Measurements from ENCODE around the gene FBN2.

Gene FBN2

GRCh38 chr5:128258372-128258771 lies 279.7 kb downstream of the FBN2 start:
- TF ChIP-seq, protein P1, sequence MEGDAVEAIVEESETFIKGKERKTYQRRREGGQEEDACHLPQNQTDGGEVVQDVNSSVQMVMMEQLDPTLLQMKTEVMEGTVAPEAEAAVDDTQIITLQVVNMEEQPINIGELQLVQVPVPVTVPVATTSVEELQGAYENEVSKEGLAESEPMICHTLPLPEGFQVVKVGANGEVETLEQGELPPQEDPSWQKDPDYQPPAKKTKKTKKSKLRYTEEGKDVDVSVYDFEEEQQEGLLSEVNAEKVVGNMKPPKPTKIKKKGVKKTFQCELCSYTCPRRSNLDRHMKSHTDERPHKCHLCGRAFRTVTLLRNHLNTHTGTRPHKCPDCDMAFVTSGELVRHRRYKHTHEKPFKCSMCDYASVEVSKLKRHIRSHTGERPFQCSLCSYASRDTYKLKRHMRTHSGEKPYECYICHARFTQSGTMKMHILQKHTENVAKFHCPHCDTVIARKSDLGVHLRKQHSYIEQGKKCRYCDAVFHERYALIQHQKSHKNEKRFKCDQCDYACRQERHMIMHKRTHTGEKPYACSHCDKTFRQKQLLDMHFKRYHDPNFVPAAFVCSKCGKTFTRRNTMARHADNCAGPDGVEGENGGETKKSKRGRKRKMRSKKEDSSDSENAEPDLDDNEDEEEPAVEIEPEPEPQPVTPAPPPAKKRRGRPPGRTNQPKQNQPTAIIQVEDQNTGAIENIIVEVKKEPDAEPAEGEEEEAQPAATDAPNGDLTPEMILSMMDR (IDR thresholded peaks at IDR 0.05; ENCODE audit: low read length, missing control alignments): no peak
- H3K4me3 ChIP-seq (replicated peaks; ENCODE audit: low read depth, low read length): no peak overlapping the region
- no peak for DNase-seq (ENCODE audit: low read depth)

- H3K4me3 ChIP-seq (replicated peaks; ENCODE audit: low read depth, low read length): no peak overlapping the region
- TF ChIP-seq, protein P1 (IDR thresholded peaks at IDR 0.05; ENCODE audit: low read length, missing control alignments): no peak
Observed at GRCh38 chr5:128257076-128257475, 281.0 kb downstream of the FBN2 start.

GRCh38 chr5:128254789-128255188 lies 283.3 kb downstream of the FBN2 start:
- TF ChIP-seq, protein P1 (IDR thresholded peaks at IDR 0.05; ENCODE audit: low read length, missing control alignments): no peak
- H3K4me3 ChIP-seq (replicated peaks; ENCODE audit: low read depth, low read length): no peak overlapping the region
- peak; percentile 56 for DNase-seq (ENCODE audit: low read depth)

More at GRCh38 chr5:128257076-128257475, 281.0 kb downstream of the FBN2 start:
- DNase-seq (ENCODE audit: low read depth): no peak

DNA sequence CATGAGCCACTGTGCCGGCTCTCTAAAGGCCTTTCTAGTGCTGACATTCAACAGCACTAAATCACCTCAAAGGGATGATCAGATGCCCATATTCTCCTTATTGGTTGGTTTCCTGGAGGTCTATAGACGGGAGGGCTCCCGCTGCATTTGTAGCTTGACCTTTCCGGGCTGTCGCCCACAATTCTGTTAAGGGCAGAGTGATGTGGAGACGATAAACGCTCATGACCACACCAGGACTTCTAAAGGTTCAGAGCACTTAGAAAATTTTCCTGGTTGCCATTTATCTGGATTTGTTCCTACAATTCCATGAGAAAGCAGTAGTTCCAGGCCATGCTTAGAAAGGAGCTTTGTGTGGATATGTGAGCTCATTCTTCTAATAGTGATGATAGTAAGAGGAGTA lies 284.2 kb downstream of the FBN2 start:
- TF ChIP-seq, protein P1 (IDR thresholded peaks at IDR 0.05; ENCODE audit: low read length, missing control alignments): no peak
- DNase-seq (ENCODE audit: low read depth): no peak
- no peak overlapping the region for H3K4me3 ChIP-seq (replicated peaks; ENCODE audit: low read depth, low read length)

DNA sequence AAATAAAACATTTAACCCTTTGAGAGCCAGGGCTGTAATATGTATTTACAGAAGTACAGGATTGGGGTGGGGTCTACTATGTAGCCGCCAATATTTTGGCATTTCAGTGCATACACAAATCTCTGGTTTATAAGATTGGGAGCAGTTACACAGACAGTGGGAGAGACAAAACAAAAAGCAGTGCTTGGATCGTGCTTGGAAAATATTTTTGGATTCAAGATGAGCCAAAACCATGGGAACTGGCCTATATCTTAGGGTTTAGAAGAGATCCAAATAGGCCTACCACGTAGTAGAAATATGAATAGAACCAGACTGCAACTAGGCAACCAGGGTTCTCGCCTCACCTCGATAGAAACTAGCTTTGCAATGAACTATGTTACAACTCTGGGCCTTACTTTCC lies 284.9 kb downstream of the FBN2 start:
- TF ChIP-seq, protein P1 (IDR thresholded peaks at IDR 0.05; ENCODE audit: low read length, missing control alignments): no peak
- DNase-seq (ENCODE audit: low read depth): no peak
- no peak overlapping the region for H3K4me3 ChIP-seq (replicated peaks; ENCODE audit: low read depth, low read length)

DNA sequence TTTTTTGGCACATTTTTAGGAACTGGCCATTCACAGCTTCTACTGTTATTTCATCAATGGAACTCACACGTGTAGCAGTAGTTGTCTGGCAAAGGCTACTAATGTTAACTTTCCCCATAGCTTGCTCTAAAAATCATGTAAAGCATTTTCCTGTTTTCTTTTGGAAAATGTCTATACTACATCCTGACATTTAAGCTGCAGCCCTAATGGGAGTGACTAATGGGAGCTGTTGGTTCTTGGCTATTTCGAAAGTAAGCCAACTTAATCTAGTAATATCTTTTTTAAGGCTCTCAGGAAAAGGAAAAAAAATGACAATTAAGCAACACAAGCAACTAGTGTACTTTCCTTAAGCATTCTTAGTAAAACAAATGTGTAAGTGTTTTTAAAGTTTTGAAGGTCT lies 285.3 kb downstream of the FBN2 start:
- peak; percentile 77 for DNase-seq (ENCODE audit: low read depth)
- TF ChIP-seq, protein P1 (IDR thresholded peaks at IDR 0.05; ENCODE audit: low read length, missing control alignments): no peak
- no peak overlapping the region for H3K4me3 ChIP-seq (replicated peaks; ENCODE audit: low read depth, low read length)

GRCh38 chr5:128252196-128252595 lies 285.8 kb downstream of the FBN2 start:
- TF ChIP-seq, protein P1 (IDR thresholded peaks at IDR 0.05; ENCODE audit: low read length, missing control alignments): no peak
- DNase-seq (ENCODE audit: low read depth): peak; percentile 39
- H3K4me3 ChIP-seq (replicated peaks; ENCODE audit: low read depth, low read length): no peak overlapping the region
